Superior temporal gyrus (tissue), 1 donor: ENCODE results near the gene ENOX1.

Experiments used
- DNase-seq: peaks from one replicate; pipeline ENCODE4 v3.0.0-alpha.2; 2016; ENCODE audit errors: extremely low spot score

ENOX1 gene

GRCh38 chr13:43315522-43315921 lies 471.2 kb downstream of the ENOX1 start:
- DNase-seq: no peak

- no peak for DNase-seq
These were observed 477.5 kb downstream of the ENOX1 start for GRCh38 chr13:43309311-43309710.

- DNase-seq: peak; percentile 72
These were observed 478.8 kb downstream of the ENOX1 start for GRCh38 chr13:43307921-43308433.

GRCh38 chr13:43307221-43307920 lies 479.4 kb downstream of the ENOX1 start:
- no peak for DNase-seq

- no peak for DNase-seq
These were observed 480.4 kb downstream of the ENOX1 start for GRCh38 chr13:43306372-43306771.

GRCh38 chr13:43305416-43305815 lies 481.4 kb downstream of the ENOX1 start:
- peak; percentile 47 for DNase-seq

- peak; percentile 43 for DNase-seq
These were observed 481.8 kb downstream of the ENOX1 start for GRCh38 chr13:43304945-43305344.

- DNase-seq: no peak
These were observed 482.3 kb downstream of the ENOX1 start for GRCh38 chr13:43304449-43304848.

- DNase-seq: peak; percentile 84
These were observed 483.6 kb downstream of the ENOX1 start for GRCh38 chr13:43303033-43303729.

GRCh38 chr13:43301346-43301969 lies 485.3 kb downstream of the ENOX1 start:
- DNase-seq: no peak

- no peak for DNase-seq
These were observed 485.9 kb downstream of the ENOX1 start for GRCh38 chr13:43300865-43301264.

GRCh38 chr13:43299374-43299773 lies 487.4 kb downstream of the ENOX1 start:
- DNase-seq: peak; percentile 32

GRCh38 chr13:43298816-43299215 lies 488.0 kb downstream of the ENOX1 start:
- DNase-seq: no peak

- DNase-seq: no peak
These were observed 488.6 kb downstream of the ENOX1 start for GRCh38 chr13:43297967-43298678.

GRCh38 chr13:43295825-43296564 lies 490.8 kb downstream of the ENOX1 start:
- no peak for DNase-seq

- DNase-seq: no peak
These were observed 491.5 kb downstream of the ENOX1 start for GRCh38 chr13:43295321-43295720.

GRCh38 chr13:43294412-43294811 lies 492.4 kb downstream of the ENOX1 start:
- DNase-seq: no peak

GRCh38 chr13:43293986-43294385 lies 492.8 kb downstream of the ENOX1 start:
- no peak for DNase-seq

- DNase-seq: no peak
These were observed 493.2 kb downstream of the ENOX1 start for GRCh38 chr13:43293561-43293960.

- no peak for DNase-seq
These were observed 493.8 kb downstream of the ENOX1 start for GRCh38 chr13:43293008-43293407.
